ENCODE results near the gene PDZD11. TPM values are rescaled to one million over a fixed set of nuclear protein-coding genes. Genes with fewer than 3 reads are reported as not detected.

The PDZD11 gene
- 10 to 100 TPM; 49.2 to 50.9 TPM for total RNA-seq

DNA sequence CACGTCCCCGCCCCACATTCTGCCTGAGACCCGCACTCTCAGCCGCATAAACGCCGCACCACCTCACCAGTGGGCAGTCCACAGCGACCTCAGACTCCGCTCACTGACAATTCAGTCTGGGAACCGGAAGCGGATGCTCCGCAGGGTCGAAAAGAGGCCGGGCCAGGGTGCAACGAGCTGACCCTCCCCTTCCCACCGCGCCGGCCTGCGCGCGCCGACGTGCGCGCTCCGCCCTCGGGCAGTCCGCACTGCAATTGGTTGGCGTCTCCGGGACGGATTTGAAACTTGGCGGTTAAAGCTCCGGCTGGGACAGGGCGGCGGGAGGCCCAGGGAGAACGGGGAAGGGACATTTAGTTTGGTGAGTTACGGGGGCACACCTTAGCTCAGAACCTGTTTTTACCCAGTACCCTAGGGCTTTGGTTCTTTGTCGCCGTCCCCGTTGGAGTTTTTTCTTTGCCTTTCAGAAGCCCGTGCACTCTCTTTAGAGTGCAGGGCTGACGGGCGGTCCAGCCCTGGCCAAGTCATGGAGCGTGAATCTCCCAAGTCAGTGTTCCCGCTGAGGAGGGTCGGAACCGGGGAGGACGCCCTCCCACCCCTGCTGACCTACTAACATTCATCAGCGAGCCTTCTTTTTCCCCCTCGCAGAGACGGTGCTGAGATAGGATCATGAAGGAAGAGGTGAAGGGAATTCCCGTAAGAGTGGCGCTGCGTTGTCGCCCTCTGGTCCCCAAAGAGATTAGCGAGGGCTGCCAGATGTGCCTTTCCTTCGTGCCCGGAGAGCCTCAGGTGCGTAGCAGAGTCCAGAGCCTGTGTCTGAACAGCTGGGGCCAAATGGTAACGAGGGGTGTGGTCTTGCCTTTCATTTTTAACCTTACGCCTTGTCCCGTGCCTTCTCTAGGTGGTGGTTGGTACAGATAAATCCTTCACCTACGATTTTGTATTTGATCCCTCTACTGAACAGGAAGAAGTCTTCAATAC, at the start of gene PDZD11, which contains the start of gene KIF4A:
Gene PDZD11, minus strand, starts transcription at position 135 of the 978 bp plus-strand sequence. CDS start 586 bp downstream, outside the sequence.
Gene KIF4A, plus strand, starts transcription at position 312 of the 978 bp plus-strand sequence. Its CDS starts 355 bp downstream, at position 667.
- intact Hi-C loops (cut with DNase I) = loop anchor here (10.0 kb wide), 1 partner anchor 135 kb away; the partner anchor contains the start of gene GDPD2
- DNase-seq = peak; percentile 84
- no peak for TF ChIP-seq CTCF (IDR thresholded peaks at IDR 0.05)
- Histone ChIP-seq H3K4me3 (peak within 1 kb of the TSS; percentile 51), H3K4me1 (no peaks in the 10 kb centered on the region), H3K9ac (ENCODE audit: low read depth in 2 of 2, low read length in 2 of 2) (peak within 1 kb of the TSS; percentile 59 to 60), H3K27me3 (no peaks in the 10 kb centered on the region), H3K9me3 (no peaks in the 10 kb centered on the region), H3K27ac (no peak within 1 kb of the TSS), H3K36me3 (no peaks in the 10 kb centered on the region)

DNA sequence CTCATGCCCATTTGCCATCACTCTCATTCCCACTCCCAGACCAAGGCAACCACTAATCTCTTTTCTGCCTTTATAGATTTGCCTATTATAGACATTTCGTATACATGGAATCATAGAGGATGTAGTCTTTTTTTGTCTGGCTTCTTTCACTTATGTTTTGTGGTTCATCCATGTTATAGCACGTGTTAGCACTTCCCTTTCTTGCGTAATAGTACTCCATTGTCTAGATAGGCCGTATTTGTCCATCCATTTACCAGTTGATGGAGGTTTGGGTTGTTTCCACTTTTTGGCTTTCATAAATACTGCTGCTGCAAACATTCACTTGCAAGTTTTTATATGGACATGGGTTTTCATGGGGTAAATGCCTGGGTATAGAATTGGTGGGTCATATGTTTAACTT, 48.6 kb upstream of the PDZD11 start:
- Histone ChIP-seq H3K36me3 (no peaks in the 10 kb centered on the region), H3K4me1 (no peaks in the 10 kb centered on the region), H3K27ac (no peak overlapping the region), H3K4me3 (no peak overlapping the region), H3K9me3 (no peaks in the 10 kb centered on the region), H3K9ac (ENCODE audit: low read depth in 2 of 2, low read length in 2 of 2) (no peak overlapping the region), H3K27me3 (no peaks in the 10 kb centered on the region)
- no peak for DNase-seq
- intact Hi-C loops (cut with DNase I) = no loop called here
- no peak for TF ChIP-seq CTCF (IDR thresholded peaks at IDR 0.05)

GRCh38 chrX:70336767-70337166, 47.0 kb upstream of the PDZD11 start:
- Histone ChIP-seq H3K9ac (ENCODE audit: low read depth in 2 of 2, low read length in 2 of 2) (no peak overlapping the region), H3K36me3 (no peaks in the 10 kb centered on the region), H3K9me3 (no peaks in the 10 kb centered on the region), H3K4me1 (no peaks in the 10 kb centered on the region), H3K4me3 (no peak overlapping the region), H3K27me3 (no peaks in the 10 kb centered on the region), H3K27ac (no peak overlapping the region)
- no peak for DNase-seq
- intact Hi-C loops (cut with DNase I) = no loop called here
- no peak for TF ChIP-seq CTCF (IDR thresholded peaks at IDR 0.05)

DNA sequence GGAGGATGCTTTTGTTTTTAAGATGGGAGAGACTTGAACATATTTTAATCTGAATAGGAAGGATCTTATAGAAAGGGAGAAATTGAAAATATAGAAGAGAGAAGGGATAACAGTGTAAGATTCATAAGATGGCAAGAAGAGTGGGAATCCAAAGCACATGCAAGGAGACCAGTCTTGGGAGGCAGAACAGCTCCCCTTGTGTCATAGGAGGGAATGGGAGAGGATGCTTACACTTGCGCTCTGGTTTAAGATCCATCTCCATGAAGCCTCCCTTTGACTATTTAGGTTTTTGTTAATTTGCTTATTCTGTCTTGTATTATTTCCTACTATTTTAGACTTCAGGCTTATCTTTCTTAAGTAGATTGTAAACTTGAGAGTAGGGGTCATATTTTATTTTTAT, 42.9 kb upstream of the PDZD11 start:
- Histone ChIP-seq H3K4me1 (no peaks in the 10 kb centered on the region), H3K27me3 (no peaks in the 10 kb centered on the region), H3K4me3 (no peak overlapping the region), H3K36me3 (no peaks in the 10 kb centered on the region), H3K9ac (ENCODE audit: low read depth in 2 of 2, low read length in 2 of 2) (no peak overlapping the region), H3K9me3 (no peaks in the 10 kb centered on the region), H3K27ac (no peak overlapping the region)
- intact Hi-C loops (cut with DNase I) = no loop called here
- DNase-seq = no peak
- no peak for TF ChIP-seq CTCF (IDR thresholded peaks at IDR 0.05)

DNA sequence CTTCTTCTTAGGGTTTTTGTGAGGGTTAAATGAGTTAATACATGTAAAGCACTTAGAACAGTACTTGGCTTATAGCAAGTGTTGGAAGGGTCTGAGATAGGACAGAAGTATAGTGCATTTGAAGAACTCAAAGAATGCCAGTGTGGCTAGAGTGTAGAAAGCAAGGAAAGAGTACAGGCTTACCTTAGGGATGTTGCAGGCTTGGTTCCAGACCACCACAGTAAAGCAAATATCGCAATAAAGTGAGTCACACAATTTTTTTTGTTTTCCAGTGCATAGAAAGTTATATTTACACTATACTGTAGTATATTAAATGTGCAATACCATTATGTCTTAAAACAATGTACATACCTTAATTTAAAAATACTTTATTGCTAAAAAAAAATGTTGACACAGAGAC, 41.4 kb upstream of the PDZD11 start:
- DNase-seq = no peak
- Histone ChIP-seq H3K27me3 (no peaks in the 10 kb centered on the region), H3K27ac (no peak overlapping the region), H3K4me1 (no peaks in the 10 kb centered on the region), H3K4me3 (no peak overlapping the region), H3K9me3 (no peaks in the 10 kb centered on the region), H3K36me3 (no peaks in the 10 kb centered on the region), H3K9ac (ENCODE audit: low read depth in 2 of 2, low read length in 2 of 2) (no peak overlapping the region)
- no peak for TF ChIP-seq CTCF (IDR thresholded peaks at IDR 0.05)
- intact Hi-C loops (cut with DNase I) = no loop called here
